GM12878 (cell line): ENCODE data around the gene ARHGAP44.

Source experiments
- CBX3 ChIP-seq: fragments of 200-600 bp; sonication (generic); IDR thresholded peaks from 2 replicates; pipeline ENCODE4 v1.6.1; 2016; ENCODE audit warnings: low read depth, borderline replicate concordance
- EP300 ChIP-seq, 2 experiments: fragments of 150-350 bp in 1 of 2; IDR thresholded peaks; 2 replicates each; pipeline ENCODE4 v1.6.1; 2011 to 2012; ENCODE audit warnings: low read depth in 2 of 2, low read length in 2 of 2, borderline replicate concordance in 1 of 2, improper control_type of control experiment in 1 of 2, inconsistent platforms in 1 of 2; ENCODE audit not compliant: control insufficient read depth in 1 of 2
- HDAC6 ChIP-seq: fragments of 200-600 bp; sonication (generic); IDR thresholded peaks from one replicate; pipeline ENCODE4 v1.8.0; 2017; ENCODE audit warnings: antibody characterized with exemption; ENCODE audit not compliant: unreplicated experiment
- JUNB ChIP-seq: IDR thresholded peaks from 2 replicates; pipeline ENCODE4 v1.6.1; 2016; ENCODE audit warnings: antibody characterized with exemption, mild to moderate bottlenecking
- KDM1A ChIP-seq: fragments of 200-600 bp; sonication (generic); IDR thresholded peaks from 2 replicates; pipeline ENCODE4 v1.6.1; 2016; ENCODE audit warnings: borderline replicate concordance
- PAX8 ChIP-seq: fragments of 450-650 bp; IDR thresholded peaks from 2 replicates; pipeline ENCODE4 v1.6.1; 2017; ENCODE audit warnings: mild to moderate bottlenecking, moderate library complexity
- RB1 ChIP-seq: fragments of 450-650 bp; formaldehyde crosslinking; IDR thresholded peaks from 2 replicates; pipeline ENCODE4 v1.6.1; 2017; ENCODE audit warnings: mild to moderate bottlenecking, borderline replicate concordance
- REST ChIP-seq: IDR thresholded peaks from 2 replicates; pipeline ENCODE4 v1.6.1; 2012; ENCODE audit warnings: mild to moderate bottlenecking, low read depth, low read length
- RFX5 ChIP-seq: IDR thresholded peaks from 2 replicates; pipeline ENCODE4 v1.6.1; 2011; ENCODE audit warnings: low read depth, low read length, improper control_type of control experiment
- SIX5 ChIP-seq: IDR thresholded peaks from 2 replicates; pipeline ENCODE4 v1.6.1; 2011; ENCODE audit warnings: mild to moderate bottlenecking, low read depth, low read length, moderate library complexity; ENCODE audit not compliant: severe bottlenecking
- SMAD5 ChIP-seq: IDR thresholded peaks from 2 replicates; pipeline ENCODE4 v1.6.1; 2016; ENCODE audit warnings: antibody characterized with exemption, low read depth
- TARDBP ChIP-seq: IDR thresholded peaks from 2 replicates; pipeline ENCODE4 v1.6.1; 2016; ENCODE audit warnings: borderline replicate concordance
- ZNF274 ChIP-seq: IDR thresholded peaks from one replicate; pipeline ENCODE4 v1.8.0; 2011; ENCODE audit not compliant: insufficient read length, insufficient read depth
- TF ChIP-seq, protein P1 (sequence below): fragments of 450-650 bp; IDR thresholded peaks from 2 replicates; pipeline ENCODE4 v1.6.1; 2016; ENCODE audit warnings: mild to moderate bottlenecking

DNA sequence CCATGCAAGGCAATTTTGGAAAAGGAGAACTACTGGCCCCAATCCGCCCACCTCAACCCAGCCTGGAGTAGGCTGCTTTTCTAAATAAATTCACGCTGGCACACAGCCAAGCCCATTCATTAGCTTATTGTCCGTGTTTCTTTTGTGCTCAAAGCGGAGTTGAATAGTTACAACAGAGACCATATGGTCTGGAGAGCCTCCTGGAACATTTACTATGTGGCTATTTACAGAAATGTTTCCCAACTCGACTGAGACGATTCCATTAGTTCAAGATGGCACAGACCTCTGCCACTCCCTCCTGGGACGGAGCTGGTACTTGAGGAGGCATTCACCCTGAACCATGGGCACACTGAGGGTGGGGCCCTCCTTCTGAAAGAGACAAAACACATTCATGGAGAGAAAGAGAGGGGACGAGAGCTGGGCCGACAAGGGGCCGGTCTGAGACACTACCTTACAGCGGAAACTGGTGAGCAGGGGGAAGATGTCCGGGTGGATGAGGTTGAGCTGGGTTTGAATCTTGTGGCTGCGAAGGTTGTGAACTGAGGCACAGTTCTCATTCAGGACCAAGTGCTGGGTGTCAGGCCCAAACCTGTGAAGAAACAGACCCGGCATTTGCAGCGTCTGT, 212.8 kb downstream of the ARHGAP44 start:
- TF ChIP-seq PAX8 (no peak), KDM1A (no peak), HDAC6 (no peak), JUNB (no peak), TARDBP (no peak), RFX5 (no peak), RB1 (no peak), SIX5 (no peak), REST (no peak), ZNF274 (no peak), EP300 (IDR thresholded peaks at IDR 0.05; ENCODE audit: borderline replicate concordance in 1 of 2, control insufficient read depth in 1 of 2, low read depth in 2 of 2, low read length in 2 of 2) (no peak), SMAD5 (no peak), CBX3 (no peak)
- TF ChIP-seq, protein P1, sequence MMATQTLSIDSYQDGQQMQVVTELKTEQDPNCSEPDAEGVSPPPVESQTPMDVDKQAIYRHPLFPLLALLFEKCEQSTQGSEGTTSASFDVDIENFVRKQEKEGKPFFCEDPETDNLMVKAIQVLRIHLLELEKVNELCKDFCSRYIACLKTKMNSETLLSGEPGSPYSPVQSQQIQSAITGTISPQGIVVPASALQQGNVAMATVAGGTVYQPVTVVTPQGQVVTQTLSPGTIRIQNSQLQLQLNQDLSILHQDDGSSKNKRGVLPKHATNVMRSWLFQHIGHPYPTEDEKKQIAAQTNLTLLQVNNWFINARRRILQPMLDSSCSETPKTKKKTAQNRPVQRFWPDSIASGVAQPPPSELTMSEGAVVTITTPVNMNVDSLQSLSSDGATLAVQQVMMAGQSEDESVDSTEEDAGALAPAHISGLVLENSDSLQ = no peak
